VCaP (cell line): ENCODE measurements around the gene SLC7A8.

Source experiments
- H3K27ac ChIP-seq: fragments of 450-650 bp; 2 replicates; pipeline ENCODE4 v1.5.1; 2017
- TF ChIP-seq, protein P1 (sequence below): fragments of 450-650 bp; conservative IDR thresholded peaks from 2 replicates; pipeline ENCODE4 v1.5.1; 2017; ENCODE audit warnings: mild to moderate bottlenecking, moderate library complexity

SLC7A8 gene

DNA sequence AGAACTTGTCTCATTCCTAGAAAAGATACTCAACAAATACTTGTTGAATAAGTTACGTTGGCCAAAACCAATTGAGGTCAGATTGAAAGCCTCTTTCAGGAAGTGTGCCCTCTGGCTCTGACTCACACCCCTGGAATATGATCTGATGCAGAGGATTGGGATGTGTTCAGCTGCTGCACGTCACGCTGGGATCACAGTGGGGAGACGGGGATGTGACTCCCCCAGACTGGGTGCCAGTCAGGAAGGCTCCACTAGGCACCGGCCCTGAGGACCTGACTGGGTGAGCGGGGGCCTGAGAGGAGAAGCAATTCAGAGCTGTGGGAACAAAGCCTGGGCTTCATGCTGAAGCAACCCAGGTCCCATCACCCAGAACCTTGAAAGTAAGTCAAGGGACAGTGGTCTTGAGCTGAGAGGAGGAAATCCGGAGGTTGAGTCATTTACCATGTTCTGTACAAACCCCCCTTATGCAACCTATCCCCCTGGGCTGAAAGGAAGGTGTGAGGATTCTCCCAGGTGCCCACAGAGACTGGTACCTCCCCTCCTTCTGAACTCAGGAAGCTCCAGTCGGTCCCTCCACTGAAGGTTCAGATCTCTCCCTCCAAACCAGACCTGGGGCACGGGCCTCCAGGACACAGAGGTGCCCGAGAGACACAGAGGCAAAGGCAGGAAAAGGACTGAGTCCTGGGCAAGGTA is 68.3 kb downstream of the SLC7A8 start:
- no peak overlapping the region for H3K27ac ChIP-seq
- TF ChIP-seq, protein P1, sequence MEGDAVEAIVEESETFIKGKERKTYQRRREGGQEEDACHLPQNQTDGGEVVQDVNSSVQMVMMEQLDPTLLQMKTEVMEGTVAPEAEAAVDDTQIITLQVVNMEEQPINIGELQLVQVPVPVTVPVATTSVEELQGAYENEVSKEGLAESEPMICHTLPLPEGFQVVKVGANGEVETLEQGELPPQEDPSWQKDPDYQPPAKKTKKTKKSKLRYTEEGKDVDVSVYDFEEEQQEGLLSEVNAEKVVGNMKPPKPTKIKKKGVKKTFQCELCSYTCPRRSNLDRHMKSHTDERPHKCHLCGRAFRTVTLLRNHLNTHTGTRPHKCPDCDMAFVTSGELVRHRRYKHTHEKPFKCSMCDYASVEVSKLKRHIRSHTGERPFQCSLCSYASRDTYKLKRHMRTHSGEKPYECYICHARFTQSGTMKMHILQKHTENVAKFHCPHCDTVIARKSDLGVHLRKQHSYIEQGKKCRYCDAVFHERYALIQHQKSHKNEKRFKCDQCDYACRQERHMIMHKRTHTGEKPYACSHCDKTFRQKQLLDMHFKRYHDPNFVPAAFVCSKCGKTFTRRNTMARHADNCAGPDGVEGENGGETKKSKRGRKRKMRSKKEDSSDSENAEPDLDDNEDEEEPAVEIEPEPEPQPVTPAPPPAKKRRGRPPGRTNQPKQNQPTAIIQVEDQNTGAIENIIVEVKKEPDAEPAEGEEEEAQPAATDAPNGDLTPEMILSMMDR, result no peak

GRCh38 chr14:23114669-23115038 is 68.8 kb downstream of the SLC7A8 start:
- no peak overlapping the region for H3K27ac ChIP-seq
- TF ChIP-seq, protein P1, result no peak

DNA sequence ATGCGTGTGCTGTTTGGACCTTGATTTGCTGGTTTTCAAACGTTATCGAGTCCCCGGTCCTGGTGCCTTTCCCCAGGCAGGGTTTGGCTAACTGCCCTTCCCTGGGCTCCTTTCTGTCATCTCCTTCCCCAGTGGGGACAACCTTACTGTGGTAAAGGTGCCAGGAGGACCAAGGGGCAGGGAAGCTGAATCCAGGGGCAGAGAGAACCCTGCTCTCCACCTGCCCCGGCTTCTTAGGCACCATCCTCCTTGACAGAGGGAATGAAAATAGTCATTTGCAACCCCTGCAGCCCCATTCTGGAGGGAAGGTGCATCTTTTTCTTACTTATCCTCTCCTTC is 69.4 kb downstream of the SLC7A8 start:
- H3K27ac ChIP-seq, result no peak overlapping the region
- TF ChIP-seq, protein P1, result no peak

- H3K27ac ChIP-seq, result no peak overlapping the region
- TF ChIP-seq, protein P1, result no peak
Measured at GRCh38 chr14:23113431-23114119, 69.9 kb downstream of the SLC7A8 start.

- TF ChIP-seq, protein P1, result no peak
- no peak overlapping the region for H3K27ac ChIP-seq
Measured at GRCh38 chr14:23112359-23113178, 70.9 kb downstream of the SLC7A8 start.

- H3K27ac ChIP-seq, result no peak overlapping the region
- TF ChIP-seq, protein P1, result no peak
Measured at GRCh38 chr14:23110579-23111365, 72.7 kb downstream of the SLC7A8 start.
